ENCODE measurements around the gene PARP12.

DNA sequence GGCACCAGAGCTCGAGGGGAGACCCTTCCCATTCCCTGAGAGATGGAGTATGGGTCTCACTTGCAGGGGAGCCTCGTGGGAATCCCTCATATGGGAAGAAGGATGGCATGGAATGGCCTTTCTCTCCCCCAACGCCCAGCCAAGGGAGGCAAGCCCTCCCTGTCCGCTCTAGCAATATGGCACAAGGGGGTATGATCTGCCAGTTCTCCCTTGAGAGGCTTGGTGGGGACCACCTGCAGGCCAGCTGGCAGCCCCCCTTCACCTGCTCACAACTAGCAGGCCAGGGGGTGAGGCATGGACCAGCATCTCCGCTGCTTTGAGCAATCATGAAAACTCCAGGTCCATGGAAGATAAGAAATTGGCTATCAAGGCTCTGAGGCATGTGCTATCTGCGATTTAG, 70.8 kb downstream of the PARP12 start:
- TF ChIP-seq ISL1 (CRISPR knock-in tag; IDR thresholded peaks at IDR 0.05): no peak
- TF ChIP-seq, protein P1, sequence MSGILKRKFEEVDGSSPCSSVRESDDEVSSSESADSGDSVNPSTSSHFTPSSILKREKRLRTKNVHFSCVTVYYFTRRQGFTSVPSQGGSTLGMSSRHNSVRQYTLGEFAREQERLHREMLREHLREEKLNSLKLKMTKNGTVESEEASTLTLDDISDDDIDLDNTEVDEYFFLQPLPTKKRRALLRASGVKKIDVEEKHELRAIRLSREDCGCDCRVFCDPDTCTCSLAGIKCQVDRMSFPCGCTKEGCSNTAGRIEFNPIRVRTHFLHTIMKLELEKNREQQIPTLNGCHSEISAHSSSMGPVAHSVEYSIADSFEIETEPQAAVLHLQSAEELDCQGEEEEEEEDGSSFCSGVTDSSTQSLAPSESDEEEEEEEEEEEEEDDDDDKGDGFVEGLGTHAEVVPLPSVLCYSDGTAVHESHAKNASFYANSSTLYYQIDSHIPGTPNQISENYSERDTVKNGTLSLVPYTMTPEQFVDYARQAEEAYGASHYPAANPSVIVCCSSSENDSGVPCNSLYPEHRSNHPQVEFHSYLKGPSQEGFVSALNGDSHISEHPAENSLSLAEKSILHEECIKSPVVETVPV (CRISPR knock-in tag; IDR thresholded peaks at IDR 0.05): no peak
- TF ChIP-seq OSR1 (CRISPR knock-in tag; IDR thresholded peaks at IDR 0.05): no peak
- no peak for TF ChIP-seq ZC3H10 (CRISPR knock-in tag; IDR thresholded peaks at IDR 0.05)
- TF ChIP-seq ZNF565 (CRISPR knock-in tag; conservative IDR thresholded peaks at IDR 0.05; ENCODE audit: low read depth): no peak
- TF ChIP-seq ZNF70 (CRISPR knock-in tag; IDR thresholded peaks at IDR 0.05): no peak
- no peak for TF ChIP-seq ESRRG (CRISPR knock-in tag; IDR thresholded peaks at IDR 0.05)
- TF ChIP-seq ARNTL (CRISPR knock-in tag; IDR thresholded peaks at IDR 0.05; ENCODE audit: borderline replicate concordance, low read depth): no peak
- TF ChIP-seq ZFP30 (CRISPR knock-in tag; IDR thresholded peaks at IDR 0.05): no peak
